Mucosa of descending colon (tissue), 3 donors: ENCODE data around the gene RAD17. TPM values are rescaled to one million over a fixed set of nuclear protein-coding genes. Genes with fewer than 3 reads are reported as not detected.
"Not testable (repeated sequence)": the region's sequence is repeated elsewhere in the genome, so short reads cannot be mapped to it uniquely, and the experiment has no call there.

Experiments
- ATAC-seq: fragments of 200-7000 bp; cut with Tn5 transposase; one replicate; pipeline ENCODE4 v1.9.1; 2020; ENCODE audit warnings: mild to moderate bottlenecking, moderate library complexity
- DNase-seq, 3 donors: peaks; one replicate each; pipeline ENCODE4 v3.0.0-alpha.2; 2020
- H3K36me3 ChIP-seq: fragments of 200-600 bp; one replicate; pipeline ENCODE4 v1.8.0; 2021; ENCODE audit warnings: low read depth, mild to moderate bottlenecking
- H3K4me1 ChIP-seq: fragments of 200-600 bp; one replicate; pipeline ENCODE4 v1.8.0; 2021; ENCODE audit warnings: low read depth, mild to moderate bottlenecking
- H3K4me3 ChIP-seq: fragments of 200-600 bp; one replicate; pipeline ENCODE4 v1.8.0; 2021; ENCODE audit warnings: mild to moderate bottlenecking
- H3K9me3 ChIP-seq: fragments of 200-600 bp; one replicate; pipeline ENCODE4 v1.8.0; 2021; ENCODE audit warnings: mild to moderate bottlenecking
- CTCF ChIP-seq: fragments of 200-600 bp; IDR thresholded peaks from one replicate; pipeline ENCODE4 v1.8.0; 2022; ENCODE audit warnings: antibody characterized with exemption, mild to moderate bottlenecking
- intact Hi-C, 2 donors: fragments of 100-400 bp; cut with DNase I in 1 of 2; cut with micrococcal nuclease in 1 of 2; formaldehyde crosslinking; loops; one replicate each; pipeline versions ENCODE4 v1.11.0 to v1.11.1; 2022; cut with DNase I, micrococcal nuclease
- total RNA-seq, 3 donors: library from RNA; stranded (reverse); fragmentation: NEBNext Ultra II Directional in 2 of 3; extraction: Animal tissue kit (Norgen Biotek cat#: 25700) in 2 of 3; gene quantifications; one replicate each; pipeline versions ENCODE4 v1.2.1 to v1.2.4, GENCODE V29; 2021 to 2023
- donor health status: DM: no; HTN: no; CAD: no; lungs with moderate emphysema.
- donor health status: DM: no; HTN: no; CAD: no.
- donor health status: DM: no; HTN: yes; CAD: no.

RAD17 gene
- total RNA-seq, 3 donors from 2014 or later, result 15.8 to 20.9 (median 17.6) TPM

GRCh38 chr5:69431424-69432303 lies 62.0 kb downstream of the RAD17 start:
- Histone ChIP-seq H3K4me1 (no peaks in the 10 kb centered on the region), H3K36me3 (no peaks in the 10 kb centered on the region), H3K9me3 (no peaks in the 10 kb centered on the region), H3K4me3 (no peak overlapping the region)
- DNase-seq (no peak), ATAC-seq (no peak)
- intact Hi-C loops, result no loop called here
- no peak for TF ChIP-seq CTCF

GRCh38 chr5:69432412-69433206 lies 63.0 kb downstream of the RAD17 start:
- no peaks in the 10 kb centered on the region for H3K4me1 ChIP-seq
- no peak for ATAC-seq
- H3K9me3 ChIP-seq, result no peaks in the 10 kb centered on the region
- no peaks in the 10 kb centered on the region for H3K36me3 ChIP-seq
- no peak for DNase-seq
- TF ChIP-seq CTCF, result no peak
- intact Hi-C loops, result no loop called here
- no peak overlapping the region for H3K4me3 ChIP-seq

DNA sequence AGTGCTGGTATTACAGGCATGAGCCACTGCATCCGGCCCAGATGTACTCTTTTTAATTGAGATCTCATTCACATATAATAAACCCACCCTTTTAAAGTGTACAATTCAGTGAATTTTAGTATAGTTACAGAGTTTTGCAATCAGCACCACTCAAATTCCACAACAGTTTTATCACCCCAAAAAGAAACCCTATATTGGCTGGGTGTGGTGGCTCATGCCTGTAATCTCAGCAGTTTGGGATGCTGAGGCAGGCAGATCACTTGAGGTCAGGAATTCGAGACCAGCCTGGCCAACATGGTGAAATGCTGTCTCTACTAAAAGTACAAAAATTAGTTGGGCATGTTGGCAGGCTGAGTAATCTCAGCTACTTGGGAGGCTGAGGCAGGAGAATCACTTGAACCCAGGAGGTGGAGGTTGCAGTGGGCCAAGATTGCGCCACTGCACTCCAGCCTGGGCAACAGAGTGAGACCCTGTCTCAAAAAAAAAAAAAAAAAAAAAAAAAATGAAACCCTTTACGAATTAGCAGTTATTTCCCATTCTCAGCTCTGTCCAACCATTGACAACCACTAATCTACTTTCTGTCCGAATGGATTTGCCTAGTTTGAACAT lies 65.8 kb downstream of the RAD17 start:
- H3K9me3 ChIP-seq, H3K4me1 ChIP-seq, H3K4me3 ChIP-seq, DNase-seq, ATAC-seq, H3K36me3 ChIP-seq, intact Hi-C loops: not testable (repeated sequence)

GRCh38 chr5:69444127-69444754 lies 74.6 kb downstream of the RAD17 start:
- no peak for TF ChIP-seq CTCF
- intact Hi-C loops, result no loop called here
- DNase-seq (no peak), ATAC-seq (peak; percentile 60)
- H3K36me3 ChIP-seq, result no peaks in the 10 kb centered on the region
- H3K4me1 ChIP-seq, result no peaks in the 10 kb centered on the region
- no peak overlapping the region for H3K4me3 ChIP-seq
- H3K9me3 ChIP-seq, result no peaks in the 10 kb centered on the region

DNA sequence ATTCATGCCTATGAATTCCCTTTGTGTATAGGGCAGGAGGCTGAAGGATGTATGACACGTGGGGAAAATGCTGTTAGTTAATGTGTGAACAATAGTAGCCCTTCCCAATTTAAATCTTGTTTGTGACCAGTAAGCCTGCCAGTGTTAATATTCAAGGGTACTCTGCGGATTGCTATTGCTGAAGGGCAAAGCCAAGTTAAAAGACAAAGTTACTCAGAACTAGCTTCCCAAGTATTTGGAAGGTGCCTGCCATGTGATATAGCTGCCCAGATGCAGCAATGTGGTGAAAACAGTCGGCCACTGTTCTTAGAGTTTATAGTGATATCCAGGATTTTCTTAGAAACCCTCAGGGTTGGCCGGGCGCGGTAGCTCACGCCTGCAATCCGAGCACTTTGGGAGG lies 79.9 kb downstream of the RAD17 start:
- no peak for TF ChIP-seq CTCF
- intact Hi-C loops, result no loop called here
- no peak for DNase-seq
- no peak for ATAC-seq
- Histone ChIP-seq H3K4me3 (no peak overlapping the region), H3K36me3 (no peaks in the 10 kb centered on the region), H3K9me3 (no peaks in the 10 kb centered on the region), H3K4me1 (peaks cover 4% of the 10 kb centered on the region)
